Breast epithelium (tissue), 3 donors: ENCODE data around the gene CD58.

Experiments
- POLR2A ChIP-seq: fragments of 450-650 bp; IDR thresholded peaks from one replicate; pipeline ENCODE4 v1.6.1; 2016; ENCODE audit warnings: antibody characterized with exemption, mild to moderate bottlenecking, moderate library complexity
- POLR2AphosphoS5 ChIP-seq, 3 donors: sonication (generic); formaldehyde crosslinking; IDR thresholded peaks; one replicate each; pipeline ENCODE4 v1.6.1; 2017; ENCODE audit warnings: antibody characterized with exemption in 3 of 3
- TF ChIP-seq, protein P1 (sequence below), 3 donors: fragments of 450-650 bp; IDR thresholded peaks; one replicate each; pipeline ENCODE4 v1.5.1; 2016 to 2017; ENCODE audit warnings: antibody characterized with exemption in 3 of 3, mild to moderate bottlenecking in 3 of 3, moderate library complexity in 3 of 3

DNA sequence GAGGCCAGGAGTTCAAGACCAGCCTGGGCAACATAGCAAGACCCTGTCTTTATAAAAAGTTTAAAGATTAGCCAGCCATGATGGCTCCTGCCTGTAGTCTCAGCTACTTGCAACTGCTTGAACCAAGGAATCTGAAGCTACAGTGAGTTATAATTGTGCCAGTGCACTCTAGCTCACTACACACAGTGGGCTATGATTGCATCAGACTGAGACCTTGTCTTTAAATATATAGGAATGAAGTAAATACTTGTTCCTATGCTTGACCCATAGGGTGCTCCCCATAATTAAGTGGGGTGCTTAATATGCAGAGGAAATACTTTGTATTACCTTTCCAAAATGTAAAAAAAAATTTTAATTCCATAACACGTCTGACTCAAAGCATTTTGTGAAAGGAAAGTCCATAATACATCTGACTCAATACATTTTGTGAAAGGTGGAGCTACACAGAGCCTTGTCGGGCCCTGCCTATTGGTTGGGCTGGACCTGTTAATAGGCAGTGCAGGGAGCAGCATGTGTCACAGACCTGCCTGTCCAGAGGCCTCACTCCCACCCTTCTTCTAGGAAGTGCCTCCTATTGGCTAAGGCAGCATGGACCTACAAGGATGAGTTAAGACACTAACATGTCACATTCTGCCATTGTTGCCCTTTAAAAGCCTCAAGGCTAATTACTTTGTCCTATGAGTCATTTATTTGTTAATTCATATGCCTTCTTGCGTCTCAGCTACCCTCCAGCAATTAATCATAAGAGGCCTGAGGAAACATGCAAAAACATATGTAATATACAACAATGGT lies 33.6 kb downstream of the CD58 start:
- TF ChIP-seq, protein P1, sequence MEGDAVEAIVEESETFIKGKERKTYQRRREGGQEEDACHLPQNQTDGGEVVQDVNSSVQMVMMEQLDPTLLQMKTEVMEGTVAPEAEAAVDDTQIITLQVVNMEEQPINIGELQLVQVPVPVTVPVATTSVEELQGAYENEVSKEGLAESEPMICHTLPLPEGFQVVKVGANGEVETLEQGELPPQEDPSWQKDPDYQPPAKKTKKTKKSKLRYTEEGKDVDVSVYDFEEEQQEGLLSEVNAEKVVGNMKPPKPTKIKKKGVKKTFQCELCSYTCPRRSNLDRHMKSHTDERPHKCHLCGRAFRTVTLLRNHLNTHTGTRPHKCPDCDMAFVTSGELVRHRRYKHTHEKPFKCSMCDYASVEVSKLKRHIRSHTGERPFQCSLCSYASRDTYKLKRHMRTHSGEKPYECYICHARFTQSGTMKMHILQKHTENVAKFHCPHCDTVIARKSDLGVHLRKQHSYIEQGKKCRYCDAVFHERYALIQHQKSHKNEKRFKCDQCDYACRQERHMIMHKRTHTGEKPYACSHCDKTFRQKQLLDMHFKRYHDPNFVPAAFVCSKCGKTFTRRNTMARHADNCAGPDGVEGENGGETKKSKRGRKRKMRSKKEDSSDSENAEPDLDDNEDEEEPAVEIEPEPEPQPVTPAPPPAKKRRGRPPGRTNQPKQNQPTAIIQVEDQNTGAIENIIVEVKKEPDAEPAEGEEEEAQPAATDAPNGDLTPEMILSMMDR (IDR thresholded peaks at IDR 0.05), result no peak
- TF ChIP-seq POLR2AphosphoS5 (IDR thresholded peaks at IDR 0.05), result no peak
- no peak for TF ChIP-seq POLR2A
